ENCODE results near the gene REEP1.

Gene REEP1

GRCh38 chr2:86305195-86305914, 32.1 kb downstream of the REEP1 start:
- H3K9me3 ChIP-seq (ENCODE audit: insufficient read depth, low read length), result no peaks in the 10 kb centered on the region
- no peak for TF ChIP-seq YY1 (IDR thresholded peaks at IDR 0.05; ENCODE audit: insufficient read depth, insufficient read length)
- TF ChIP-seq ZNF274 (IDR thresholded peaks at IDR 0.05; ENCODE audit: low read depth, low read length), result no peak
- TF ChIP-seq SUZ12 (IDR thresholded peaks at IDR 0.05; ENCODE audit: extremely low read depth, insufficient read depth, insufficient read length), result no peak
- no peaks in the 10 kb centered on the region for H3K27me3 ChIP-seq (ENCODE audit: insufficient read depth, insufficient read length)
- H3K4me1 ChIP-seq (ENCODE audit: insufficient read depth, insufficient read length), result peaks cover 2% of the 10 kb centered on the region
- H3K4me3 ChIP-seq (ENCODE audit: insufficient read length, low read depth), result no peak overlapping the region
- H3K36me3 ChIP-seq (ENCODE audit: insufficient read depth, insufficient read length, low read length), result no peaks in the 10 kb centered on the region
- no peak for DNase-seq (ENCODE audit: low read depth, low spot score)
- H3K9ac ChIP-seq (ENCODE audit: insufficient read length, low read depth), result no peak overlapping the region

GRCh38 chr2:86304416-86304815, 33.0 kb downstream of the REEP1 start:
- no peaks in the 10 kb centered on the region for H3K27me3 ChIP-seq (ENCODE audit: insufficient read depth, insufficient read length)
- DNase-seq (ENCODE audit: low read depth, low spot score), result no peak
- TF ChIP-seq SUZ12 (IDR thresholded peaks at IDR 0.05; ENCODE audit: extremely low read depth, insufficient read depth, insufficient read length) (no peak), ZNF274 (IDR thresholded peaks at IDR 0.05; ENCODE audit: low read depth, low read length) (no peak), YY1 (IDR thresholded peaks at IDR 0.05; ENCODE audit: insufficient read depth, insufficient read length) (no peak)
- H3K9me3 ChIP-seq (ENCODE audit: insufficient read depth, low read length), result no peaks in the 10 kb centered on the region
- no peak overlapping the region for H3K4me3 ChIP-seq (ENCODE audit: insufficient read length, low read depth)
- H3K9ac ChIP-seq (ENCODE audit: insufficient read length, low read depth), result no peak overlapping the region
- peaks cover 2% of the 10 kb centered on the region for H3K4me1 ChIP-seq (ENCODE audit: insufficient read depth, insufficient read length)
- no peaks in the 10 kb centered on the region for H3K36me3 ChIP-seq (ENCODE audit: insufficient read depth, insufficient read length, low read length)

GRCh38 chr2:86302320-86302719, 35.1 kb downstream of the REEP1 start:
- no peaks in the 10 kb centered on the region for H3K9me3 ChIP-seq (ENCODE audit: insufficient read depth, low read length)
- no peak overlapping the region for H3K9ac ChIP-seq (ENCODE audit: insufficient read length, low read depth)
- no peaks in the 10 kb centered on the region for H3K36me3 ChIP-seq (ENCODE audit: insufficient read depth, insufficient read length, low read length)
- H3K4me3 ChIP-seq (ENCODE audit: insufficient read length, low read depth), result no peak overlapping the region
- peaks cover 2% of the 10 kb centered on the region for H3K4me1 ChIP-seq (ENCODE audit: insufficient read depth, insufficient read length)
- DNase-seq (ENCODE audit: low read depth, low spot score), result no peak
- H3K27me3 ChIP-seq (ENCODE audit: insufficient read depth, insufficient read length), result no peaks in the 10 kb centered on the region
- TF ChIP-seq YY1 (IDR thresholded peaks at IDR 0.05; ENCODE audit: insufficient read depth, insufficient read length) (no peak), SUZ12 (IDR thresholded peaks at IDR 0.05; ENCODE audit: extremely low read depth, insufficient read depth, insufficient read length) (no peak), ZNF274 (IDR thresholded peaks at IDR 0.05; ENCODE audit: low read depth, low read length) (no peak)

GRCh38 chr2:86301711-86302202, 35.7 kb downstream of the REEP1 start:
- TF ChIP-seq ZNF274 (IDR thresholded peaks at IDR 0.05; ENCODE audit: low read depth, low read length), result no peak
- TF ChIP-seq SUZ12 (IDR thresholded peaks at IDR 0.05; ENCODE audit: extremely low read depth, insufficient read depth, insufficient read length), result no peak
- no peak for TF ChIP-seq YY1 (IDR thresholded peaks at IDR 0.05; ENCODE audit: insufficient read depth, insufficient read length)
- no peaks in the 10 kb centered on the region for H3K9me3 ChIP-seq (ENCODE audit: insufficient read depth, low read length)
- H3K36me3 ChIP-seq (ENCODE audit: insufficient read depth, insufficient read length, low read length), result no peaks in the 10 kb centered on the region
- DNase-seq (ENCODE audit: low read depth, low spot score), result no peak
- peaks cover 2% of the 10 kb centered on the region for H3K4me1 ChIP-seq (ENCODE audit: insufficient read depth, insufficient read length)
- H3K4me3 ChIP-seq (ENCODE audit: insufficient read length, low read depth), result no peak overlapping the region
- no peaks in the 10 kb centered on the region for H3K27me3 ChIP-seq (ENCODE audit: insufficient read depth, insufficient read length)
- H3K9ac ChIP-seq (ENCODE audit: insufficient read length, low read depth), result no peak overlapping the region

GRCh38 chr2:86301009-86301408, 36.4 kb downstream of the REEP1 start:
- no peak overlapping the region for H3K9ac ChIP-seq (ENCODE audit: insufficient read length, low read depth)
- H3K4me3 ChIP-seq (ENCODE audit: insufficient read length, low read depth), result no peak overlapping the region
- no peaks in the 10 kb centered on the region for H3K36me3 ChIP-seq (ENCODE audit: insufficient read depth, insufficient read length, low read length)
- DNase-seq (ENCODE audit: low read depth, low spot score), result no peak
- no peaks in the 10 kb centered on the region for H3K9me3 ChIP-seq (ENCODE audit: insufficient read depth, low read length)
- H3K27me3 ChIP-seq (ENCODE audit: insufficient read depth, insufficient read length), result no peaks in the 10 kb centered on the region
- TF ChIP-seq ZNF274 (IDR thresholded peaks at IDR 0.05; ENCODE audit: low read depth, low read length) (no peak), YY1 (IDR thresholded peaks at IDR 0.05; ENCODE audit: insufficient read depth, insufficient read length) (no peak), SUZ12 (IDR thresholded peaks at IDR 0.05; ENCODE audit: extremely low read depth, insufficient read depth, insufficient read length) (no peak)
- H3K4me1 ChIP-seq (ENCODE audit: insufficient read depth, insufficient read length), result peaks cover 2% of the 10 kb centered on the region

GRCh38 chr2:86300496-86300895, 36.9 kb downstream of the REEP1 start:
- TF ChIP-seq YY1 (IDR thresholded peaks at IDR 0.05; ENCODE audit: insufficient read depth, insufficient read length) (no peak), ZNF274 (IDR thresholded peaks at IDR 0.05; ENCODE audit: low read depth, low read length) (no peak), SUZ12 (IDR thresholded peaks at IDR 0.05; ENCODE audit: extremely low read depth, insufficient read depth, insufficient read length) (no peak)
- Histone ChIP-seq H3K27me3 (ENCODE audit: insufficient read depth, insufficient read length) (no peaks in the 10 kb centered on the region), H3K9me3 (ENCODE audit: insufficient read depth, low read length) (no peaks in the 10 kb centered on the region), H3K9ac (ENCODE audit: insufficient read length, low read depth) (no peak overlapping the region), H3K36me3 (ENCODE audit: insufficient read depth, insufficient read length, low read length) (no peaks in the 10 kb centered on the region), H3K4me3 (ENCODE audit: insufficient read length, low read depth) (no peak overlapping the region), H3K4me1 (ENCODE audit: insufficient read depth, insufficient read length) (peaks cover 2% of the 10 kb centered on the region)
- DNase-seq (ENCODE audit: low read depth, low spot score), result no peak

- H3K4me3 ChIP-seq (ENCODE audit: insufficient read length, low read depth), result no peak overlapping the region
- no peaks in the 10 kb centered on the region for H3K36me3 ChIP-seq (ENCODE audit: insufficient read depth, insufficient read length, low read length)
- H3K9ac ChIP-seq (ENCODE audit: insufficient read length, low read depth), result no peak overlapping the region
- no peaks in the 10 kb centered on the region for H3K27me3 ChIP-seq (ENCODE audit: insufficient read depth, insufficient read length)
- H3K4me1 ChIP-seq (ENCODE audit: insufficient read depth, insufficient read length), result no peaks in the 10 kb centered on the region
- no peaks in the 10 kb centered on the region for H3K9me3 ChIP-seq (ENCODE audit: insufficient read depth, low read length)
- TF ChIP-seq SUZ12 (IDR thresholded peaks at IDR 0.05; ENCODE audit: extremely low read depth, insufficient read depth, insufficient read length) (no peak), YY1 (IDR thresholded peaks at IDR 0.05; ENCODE audit: insufficient read depth, insufficient read length) (no peak), ZNF274 (IDR thresholded peaks at IDR 0.05; ENCODE audit: low read depth, low read length) (no peak)
- no peak for DNase-seq (ENCODE audit: low read depth, low spot score)
Measured at GRCh38 chr2:86298411-86299390, 38.7 kb downstream of the REEP1 start.
